ENCODE measurements around the gene UCK1. TPM values are rescaled to one million over a fixed set of nuclear protein-coding genes. Genes with fewer than 3 reads are reported as not detected.
A peak's percentile ranks its signal among the peaks of the same experiment; 100 is the strongest.
"Not testable (repeated sequence)": the region's sequence is repeated elsewhere in the genome, so short reads cannot be mapped to it uniquely, and the experiment has no call there.

Gene UCK1
- polyA plus RNA-seq, 1 donor (not counting 4 experiments of a cell fraction or from before 2014, with no cell fraction given): 15.4 TPM

DNA sequence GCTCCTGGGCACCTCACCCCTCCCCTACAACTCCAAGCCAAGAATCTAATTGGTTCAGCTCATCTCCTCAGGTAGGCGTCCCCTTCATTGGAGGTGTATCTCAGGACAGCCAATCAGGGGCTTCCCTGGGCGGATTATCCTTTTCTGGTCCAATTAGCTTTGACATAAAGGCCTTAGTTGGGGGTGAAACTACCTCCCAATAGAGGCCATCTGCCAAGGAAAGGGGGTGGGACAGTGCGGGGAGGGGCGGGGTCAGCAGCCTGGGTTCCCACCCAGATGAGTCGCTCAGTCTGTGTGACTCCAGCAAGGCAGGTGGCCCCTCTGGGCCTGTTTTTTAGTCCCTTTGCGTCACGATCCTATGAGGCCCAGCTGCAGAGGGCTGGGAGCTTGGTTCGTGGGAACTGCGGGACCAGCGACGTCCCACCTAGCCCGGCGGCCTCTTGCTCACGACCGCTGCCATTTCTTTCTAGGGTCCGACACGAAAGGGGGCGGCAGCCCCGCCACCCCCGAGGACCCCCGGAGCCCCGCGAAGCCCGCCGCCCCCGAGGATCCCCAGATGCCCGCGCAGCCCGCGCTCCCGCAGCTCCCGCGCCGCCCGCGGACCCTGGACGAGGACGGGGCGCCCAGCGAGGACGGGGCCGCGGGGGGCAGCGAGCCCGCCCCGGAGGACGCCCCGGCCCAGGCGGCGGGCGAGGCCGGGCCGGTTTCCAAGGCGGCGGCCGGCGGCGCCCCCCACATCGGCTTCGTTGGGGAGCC lies 23.2 kb upstream of the UCK1 start:
- no peak overlapping the region for H3K9ac ChIP-seq (ENCODE audit: control insufficient read depth, extremely low read depth, insufficient read depth, low read length)
- DNase-seq (ENCODE audit: low read depth, low spot score) (no peak), FAIRE-seq (no peak)
- H3K27ac ChIP-seq (ENCODE audit: control insufficient read depth, insufficient read depth, low read length): no peak overlapping the region
- H2AFZ ChIP-seq (ENCODE audit: control insufficient read depth, low read length): no peak overlapping the region
- peaks cover 34% of the 10 kb centered on the region for H3K27me3 ChIP-seq (ENCODE audit: control insufficient read depth, extremely low read depth, insufficient read depth, low read length)
- no peaks in the 10 kb centered on the region for H3K9me3 ChIP-seq (ENCODE audit: control insufficient read depth, low read depth, low read length)
- no peaks in the 10 kb centered on the region for H4K20me1 ChIP-seq (ENCODE audit: control insufficient read depth, extremely low read depth, insufficient read depth, low read length)
- H3K79me2 ChIP-seq (ENCODE audit: control insufficient read depth, insufficient read depth, low read length): no peaks in the 10 kb centered on the region
- no peaks in the 10 kb centered on the region for H3K4me1 ChIP-seq (ENCODE audit: control insufficient read depth, extremely low read depth, insufficient read depth, low read length)
- H3K9me1 ChIP-seq (ENCODE audit: control insufficient read depth, extremely low read depth, insufficient read depth, low read length): no peaks in the 10 kb centered on the region
- H3K36me3 ChIP-seq (ENCODE audit: control insufficient read depth in 2 of 2, extremely low read depth in 1 of 2, insufficient read depth in 2 of 2, low read length in 2 of 2): no peaks in the 10 kb centered on the region
- TF ChIP-seq, protein P1, sequence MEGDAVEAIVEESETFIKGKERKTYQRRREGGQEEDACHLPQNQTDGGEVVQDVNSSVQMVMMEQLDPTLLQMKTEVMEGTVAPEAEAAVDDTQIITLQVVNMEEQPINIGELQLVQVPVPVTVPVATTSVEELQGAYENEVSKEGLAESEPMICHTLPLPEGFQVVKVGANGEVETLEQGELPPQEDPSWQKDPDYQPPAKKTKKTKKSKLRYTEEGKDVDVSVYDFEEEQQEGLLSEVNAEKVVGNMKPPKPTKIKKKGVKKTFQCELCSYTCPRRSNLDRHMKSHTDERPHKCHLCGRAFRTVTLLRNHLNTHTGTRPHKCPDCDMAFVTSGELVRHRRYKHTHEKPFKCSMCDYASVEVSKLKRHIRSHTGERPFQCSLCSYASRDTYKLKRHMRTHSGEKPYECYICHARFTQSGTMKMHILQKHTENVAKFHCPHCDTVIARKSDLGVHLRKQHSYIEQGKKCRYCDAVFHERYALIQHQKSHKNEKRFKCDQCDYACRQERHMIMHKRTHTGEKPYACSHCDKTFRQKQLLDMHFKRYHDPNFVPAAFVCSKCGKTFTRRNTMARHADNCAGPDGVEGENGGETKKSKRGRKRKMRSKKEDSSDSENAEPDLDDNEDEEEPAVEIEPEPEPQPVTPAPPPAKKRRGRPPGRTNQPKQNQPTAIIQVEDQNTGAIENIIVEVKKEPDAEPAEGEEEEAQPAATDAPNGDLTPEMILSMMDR (optimal IDR thresholded peaks at IDR 0.05 in 1 of 3, IDR thresholded peaks at IDR 0.05 in 1 of 3, conservative IDR thresholded peaks at IDR 0.05 in 1 of 3; ENCODE audit: extremely low read depth in 1 of 3, insufficient read depth in 2 of 3, low read length in 3 of 3): no peak
- TF ChIP-seq EZH2 (IDR thresholded peaks at IDR 0.05; ENCODE audit: low read length): peak; percentile 54
- no peak overlapping the region for H3K4me2 ChIP-seq (ENCODE audit: control insufficient read depth, extremely low read depth, insufficient read depth, low read depth, low read length)
- dilution Hi-C loops (cut with MboI; ENCODE audit: extremely low pct_ligation_motif_present, low sequenced_read_pairs): no loop called here
- no peak overlapping the region for H3K4me3 ChIP-seq (ENCODE audit: control insufficient read depth in 2 of 3, extremely low read depth in 1 of 3, insufficient read depth in 2 of 3, low read depth in 1 of 3, low read length in 3 of 3)

DNA sequence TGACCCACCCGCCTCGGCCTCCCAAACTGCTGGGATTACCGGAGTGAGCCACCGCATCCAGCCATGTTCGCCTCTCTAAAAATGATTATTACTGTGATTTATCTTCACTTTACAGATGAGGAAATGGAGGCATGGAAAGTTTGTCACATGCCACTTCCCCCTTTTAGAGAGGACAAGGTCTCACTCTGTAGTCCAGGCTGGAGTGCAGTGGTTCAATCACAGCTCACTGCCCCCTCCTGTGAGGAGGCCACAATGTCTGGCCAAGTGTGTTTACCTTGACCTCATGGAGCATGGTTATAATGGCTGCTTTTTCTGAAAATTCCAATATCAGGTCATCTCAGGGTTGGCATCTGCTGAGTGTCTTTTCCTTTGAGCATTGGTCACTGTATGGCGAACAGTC lies 21.0 kb upstream of the UCK1 start:
- Histone ChIP-seq H3K79me2 (ENCODE audit: control insufficient read depth, insufficient read depth, low read length) (no peaks in the 10 kb centered on the region), H3K9me3 (ENCODE audit: control insufficient read depth, low read depth, low read length) (no peaks in the 10 kb centered on the region), H3K27ac (ENCODE audit: control insufficient read depth, insufficient read depth, low read length) (no peak overlapping the region), H3K4me2 (ENCODE audit: control insufficient read depth, extremely low read depth, insufficient read depth, low read depth, low read length) (no peak overlapping the region), H2AFZ (ENCODE audit: control insufficient read depth, low read length) (no peak overlapping the region), H3K4me3 (ENCODE audit: control insufficient read depth in 2 of 3, extremely low read depth in 1 of 3, insufficient read depth in 2 of 3, low read depth in 1 of 3, low read length in 3 of 3) (no peak overlapping the region), H3K36me3 (ENCODE audit: control insufficient read depth in 2 of 2, extremely low read depth in 1 of 2, insufficient read depth in 2 of 2, low read length in 2 of 2) (no peaks in the 10 kb centered on the region), H3K27me3 (ENCODE audit: control insufficient read depth, extremely low read depth, insufficient read depth, low read length) (peaks cover 43% of the 10 kb centered on the region), H3K4me1 (ENCODE audit: control insufficient read depth, extremely low read depth, insufficient read depth, low read length) (no peaks in the 10 kb centered on the region), H3K9ac (ENCODE audit: control insufficient read depth, extremely low read depth, insufficient read depth, low read length) (no peak overlapping the region), H3K9me1 (ENCODE audit: control insufficient read depth, extremely low read depth, insufficient read depth, low read length) (no peaks in the 10 kb centered on the region), H4K20me1 (ENCODE audit: control insufficient read depth, extremely low read depth, insufficient read depth, low read length) (no peaks in the 10 kb centered on the region)
- no peak for FAIRE-seq
- dilution Hi-C loops (cut with MboI; ENCODE audit: extremely low pct_ligation_motif_present, low sequenced_read_pairs): no loop called here
- TF ChIP-seq, protein P1 (optimal IDR thresholded peaks at IDR 0.05 in 1 of 3, IDR thresholded peaks at IDR 0.05 in 1 of 3, conservative IDR thresholded peaks at IDR 0.05 in 1 of 3; ENCODE audit: extremely low read depth in 1 of 3, insufficient read depth in 2 of 3, low read length in 3 of 3): no peak
- TF ChIP-seq EZH2 (IDR thresholded peaks at IDR 0.05; ENCODE audit: low read length): no peak
- DNase-seq (ENCODE audit: low read depth, low spot score): no peak

DNA sequence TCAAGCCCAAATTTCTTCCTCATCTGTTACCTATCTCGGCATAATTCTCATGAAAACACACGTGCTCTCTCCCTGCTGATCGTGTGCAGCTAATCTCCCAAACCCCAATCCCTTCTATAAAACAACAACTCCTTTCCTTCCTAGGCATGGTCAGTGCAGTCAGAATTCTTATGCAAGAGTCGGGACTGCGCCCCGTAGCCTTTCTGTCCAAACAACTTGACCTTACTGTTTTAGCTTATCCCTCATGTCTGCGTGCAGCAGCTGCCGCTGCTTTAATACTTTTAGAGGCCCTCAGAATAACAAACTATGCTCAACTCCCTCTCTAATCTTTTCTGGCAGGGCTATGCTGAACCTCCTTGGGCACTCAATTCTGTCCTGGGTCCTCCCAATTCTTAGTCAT lies 19.4 kb upstream of the UCK1 start:
- DNase-seq (ENCODE audit: low read depth, low spot score); H3K36me3 ChIP-seq (ENCODE audit: control insufficient read depth in 2 of 2, extremely low read depth in 1 of 2, insufficient read depth in 2 of 2, low read length in 2 of 2); dilution Hi-C loops (cut with MboI; ENCODE audit: extremely low pct_ligation_motif_present, low sequenced_read_pairs); FAIRE-seq; H3K79me2 ChIP-seq (ENCODE audit: control insufficient read depth, insufficient read depth, low read length); H3K4me1 ChIP-seq (ENCODE audit: control insufficient read depth, extremely low read depth, insufficient read depth, low read length); H3K9ac ChIP-seq (ENCODE audit: control insufficient read depth, extremely low read depth, insufficient read depth, low read length); H2AFZ ChIP-seq (ENCODE audit: control insufficient read depth, low read length); H3K4me3 ChIP-seq (ENCODE audit: control insufficient read depth in 2 of 3, extremely low read depth in 1 of 3, insufficient read depth in 2 of 3, low read depth in 1 of 3, low read length in 3 of 3); H3K27ac ChIP-seq (ENCODE audit: control insufficient read depth, insufficient read depth, low read length); H3K4me2 ChIP-seq (ENCODE audit: control insufficient read depth, extremely low read depth, insufficient read depth, low read depth, low read length); H4K20me1 ChIP-seq (ENCODE audit: control insufficient read depth, extremely low read depth, insufficient read depth, low read length); H3K9me3 ChIP-seq (ENCODE audit: control insufficient read depth, low read depth, low read length); H3K9me1 ChIP-seq (ENCODE audit: control insufficient read depth, extremely low read depth, insufficient read depth, low read length): not testable (repeated sequence)
- peaks cover 52% of the 10 kb centered on the region for H3K27me3 ChIP-seq (ENCODE audit: control insufficient read depth, extremely low read depth, insufficient read depth, low read length)

DNA sequence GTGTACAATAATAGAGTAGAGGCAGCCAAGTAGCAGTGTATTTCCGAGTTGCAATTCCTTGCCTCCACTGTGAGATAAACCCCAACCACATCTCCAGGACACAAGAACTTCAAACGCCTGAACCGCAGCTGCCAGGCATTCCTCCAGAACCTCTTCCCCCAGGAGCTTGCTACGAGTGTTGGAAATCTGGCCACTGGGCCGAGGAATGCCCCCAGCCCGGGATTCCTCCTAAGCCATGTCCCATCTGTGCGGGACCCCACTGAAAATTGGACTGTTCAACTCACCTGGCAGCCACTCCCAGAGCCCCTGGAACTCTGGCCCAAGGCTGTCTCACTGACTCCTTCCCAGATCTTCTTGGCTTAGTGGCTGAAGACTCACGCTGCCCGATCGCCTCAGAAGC lies 18.1 kb upstream of the UCK1 start:
- H2AFZ ChIP-seq (ENCODE audit: control insufficient read depth, low read length); H3K9me1 ChIP-seq (ENCODE audit: control insufficient read depth, extremely low read depth, insufficient read depth, low read length); H3K79me2 ChIP-seq (ENCODE audit: control insufficient read depth, insufficient read depth, low read length); H4K20me1 ChIP-seq (ENCODE audit: control insufficient read depth, extremely low read depth, insufficient read depth, low read length); H3K36me3 ChIP-seq (ENCODE audit: control insufficient read depth in 2 of 2, extremely low read depth in 1 of 2, insufficient read depth in 2 of 2, low read length in 2 of 2); FAIRE-seq; H3K4me2 ChIP-seq (ENCODE audit: control insufficient read depth, extremely low read depth, insufficient read depth, low read depth, low read length); H3K9ac ChIP-seq (ENCODE audit: control insufficient read depth, extremely low read depth, insufficient read depth, low read length); H3K4me3 ChIP-seq (ENCODE audit: control insufficient read depth in 2 of 3, extremely low read depth in 1 of 3, insufficient read depth in 2 of 3, low read depth in 1 of 3, low read length in 3 of 3); H3K4me1 ChIP-seq (ENCODE audit: control insufficient read depth, extremely low read depth, insufficient read depth, low read length); dilution Hi-C loops (cut with MboI; ENCODE audit: extremely low pct_ligation_motif_present, low sequenced_read_pairs); DNase-seq (ENCODE audit: low read depth, low spot score); H3K27ac ChIP-seq (ENCODE audit: control insufficient read depth, insufficient read depth, low read length); H3K9me3 ChIP-seq (ENCODE audit: control insufficient read depth, low read depth, low read length): not testable (repeated sequence)
- peaks cover 53% of the 10 kb centered on the region for H3K27me3 ChIP-seq (ENCODE audit: control insufficient read depth, extremely low read depth, insufficient read depth, low read length)

Measured in keratinocyte (primary cell).